HG03457 (cell line): ENCODE measurements around the gene TRPM7.
A peak's percentile ranks its signal among the peaks of the same experiment; 100 is the strongest.
"Not testable (repeated sequence)": the region's sequence is repeated elsewhere in the genome, so short reads cannot be mapped to it uniquely, and the experiment has no call there.

Source experiments
- ATAC-seq: cut with Tn5 transposase; IDR thresholded peaks from one replicate; pipeline ENCODE4 v1.9.1; 2021; ENCODE audit warnings: moderate number of reproducible peaks; ENCODE audit not compliant: unreplicated experiment

TRPM7 gene, protein sequence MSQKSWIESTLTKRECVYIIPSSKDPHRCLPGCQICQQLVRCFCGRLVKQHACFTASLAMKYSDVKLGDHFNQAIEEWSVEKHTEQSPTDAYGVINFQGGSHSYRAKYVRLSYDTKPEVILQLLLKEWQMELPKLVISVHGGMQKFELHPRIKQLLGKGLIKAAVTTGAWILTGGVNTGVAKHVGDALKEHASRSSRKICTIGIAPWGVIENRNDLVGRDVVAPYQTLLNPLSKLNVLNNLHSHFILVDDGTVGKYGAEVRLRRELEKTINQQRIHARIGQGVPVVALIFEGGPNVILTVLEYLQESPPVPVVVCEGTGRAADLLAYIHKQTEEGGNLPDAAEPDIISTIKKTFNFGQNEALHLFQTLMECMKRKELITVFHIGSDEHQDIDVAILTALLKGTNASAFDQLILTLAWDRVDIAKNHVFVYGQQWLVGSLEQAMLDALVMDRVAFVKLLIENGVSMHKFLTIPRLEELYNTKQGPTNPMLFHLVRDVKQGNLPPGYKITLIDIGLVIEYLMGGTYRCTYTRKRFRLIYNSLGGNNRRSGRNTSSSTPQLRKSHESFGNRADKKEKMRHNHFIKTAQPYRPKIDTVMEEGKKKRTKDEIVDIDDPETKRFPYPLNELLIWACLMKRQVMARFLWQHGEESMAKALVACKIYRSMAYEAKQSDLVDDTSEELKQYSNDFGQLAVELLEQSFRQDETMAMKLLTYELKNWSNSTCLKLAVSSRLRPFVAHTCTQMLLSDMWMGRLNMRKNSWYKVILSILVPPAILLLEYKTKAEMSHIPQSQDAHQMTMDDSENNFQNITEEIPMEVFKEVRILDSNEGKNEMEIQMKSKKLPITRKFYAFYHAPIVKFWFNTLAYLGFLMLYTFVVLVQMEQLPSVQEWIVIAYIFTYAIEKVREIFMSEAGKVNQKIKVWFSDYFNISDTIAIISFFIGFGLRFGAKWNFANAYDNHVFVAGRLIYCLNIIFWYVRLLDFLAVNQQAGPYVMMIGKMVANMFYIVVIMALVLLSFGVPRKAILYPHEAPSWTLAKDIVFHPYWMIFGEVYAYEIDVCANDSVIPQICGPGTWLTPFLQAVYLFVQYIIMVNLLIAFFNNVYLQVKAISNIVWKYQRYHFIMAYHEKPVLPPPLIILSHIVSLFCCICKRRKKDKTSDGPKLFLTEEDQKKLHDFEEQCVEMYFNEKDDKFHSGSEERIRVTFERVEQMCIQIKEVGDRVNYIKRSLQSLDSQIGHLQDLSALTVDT (N-terminal part only)

GRCh38 chr15:50686469-50687301, at the start of gene TRPM7:
TRPM7 (minus strand) TSS chr15:50686797; CDS start chr15:50686533, 264 bp downstream.
- peak; percentile 63 for ATAC-seq

DNA sequence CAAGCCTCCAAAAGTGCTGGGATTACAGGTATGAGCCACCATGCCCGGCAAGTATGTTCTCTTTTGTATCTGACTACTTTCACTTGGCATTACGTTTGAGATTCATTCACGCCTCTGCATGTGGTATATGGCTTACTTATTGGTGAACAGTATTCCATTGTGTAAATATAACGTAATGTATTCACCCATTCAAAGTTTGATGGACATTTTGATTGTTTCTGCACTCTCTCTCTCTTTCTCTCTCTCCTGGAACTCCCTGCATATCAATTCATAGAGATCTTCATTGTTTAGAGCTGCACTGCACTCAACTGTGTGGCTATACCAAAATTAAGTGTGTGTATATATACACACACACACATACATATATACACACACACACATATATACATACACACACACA, 48.6 kb upstream of the TRPM7 start:
- no peak for ATAC-seq

GRCh38 chr15:50726315-50726714, 39.7 kb upstream of the TRPM7 start:
- ATAC-seq: no peak

GRCh38 chr15:50718700-50719125, 32.1 kb upstream of the TRPM7 start:
- no peak for ATAC-seq

DNA sequence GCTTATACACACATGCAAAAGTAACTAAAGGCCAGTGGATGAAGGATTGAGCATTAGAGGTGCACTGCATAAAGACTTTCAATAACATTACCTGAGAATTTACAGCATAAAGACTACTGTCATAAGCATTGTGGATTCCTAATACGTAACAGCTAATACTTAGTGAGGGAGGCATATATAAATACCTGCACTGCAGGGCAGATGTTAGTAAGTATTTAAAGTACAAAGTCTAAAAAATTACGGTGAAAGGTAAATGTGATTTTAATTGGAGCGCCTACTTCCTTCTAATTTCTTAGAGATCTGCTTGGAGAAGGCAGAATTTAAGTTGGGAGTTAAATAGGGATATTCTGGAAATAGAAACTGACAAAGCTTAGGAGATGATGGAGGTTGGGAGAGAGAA, 25.4 kb upstream of the TRPM7 start:
- ATAC-seq: no peak

GRCh38 chr15:50710585-50710984, 24.0 kb upstream of the TRPM7 start:
- ATAC-seq: no peak

- ATAC-seq: no peak
Measured at GRCh38 chr15:50707878-50708427, 21.4 kb upstream of the TRPM7 start.

GRCh38 chr15:50702762-50703334, 16.3 kb upstream of the TRPM7 start:
- ATAC-seq: no peak

DNA sequence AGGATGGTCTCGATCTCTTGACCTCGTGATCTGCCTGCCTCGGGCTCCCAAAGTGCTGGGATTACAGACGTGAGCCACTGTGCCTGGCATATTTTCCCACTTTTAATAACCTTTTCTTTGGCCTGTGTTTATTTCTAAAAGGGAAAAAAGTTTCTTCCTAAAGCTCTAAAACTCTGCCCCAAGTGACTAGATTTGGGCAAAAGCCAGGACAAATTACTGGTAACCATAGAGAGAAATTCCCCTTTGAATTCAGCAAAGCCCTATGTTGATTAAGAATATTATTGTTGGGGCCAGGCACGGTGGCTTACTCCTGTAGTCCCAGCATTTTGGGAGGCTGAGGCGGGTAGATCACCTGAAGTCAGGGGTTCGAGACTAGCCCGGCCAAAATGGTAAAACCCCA, 11.5 kb upstream of the TRPM7 start:
- no peak for ATAC-seq

DNA sequence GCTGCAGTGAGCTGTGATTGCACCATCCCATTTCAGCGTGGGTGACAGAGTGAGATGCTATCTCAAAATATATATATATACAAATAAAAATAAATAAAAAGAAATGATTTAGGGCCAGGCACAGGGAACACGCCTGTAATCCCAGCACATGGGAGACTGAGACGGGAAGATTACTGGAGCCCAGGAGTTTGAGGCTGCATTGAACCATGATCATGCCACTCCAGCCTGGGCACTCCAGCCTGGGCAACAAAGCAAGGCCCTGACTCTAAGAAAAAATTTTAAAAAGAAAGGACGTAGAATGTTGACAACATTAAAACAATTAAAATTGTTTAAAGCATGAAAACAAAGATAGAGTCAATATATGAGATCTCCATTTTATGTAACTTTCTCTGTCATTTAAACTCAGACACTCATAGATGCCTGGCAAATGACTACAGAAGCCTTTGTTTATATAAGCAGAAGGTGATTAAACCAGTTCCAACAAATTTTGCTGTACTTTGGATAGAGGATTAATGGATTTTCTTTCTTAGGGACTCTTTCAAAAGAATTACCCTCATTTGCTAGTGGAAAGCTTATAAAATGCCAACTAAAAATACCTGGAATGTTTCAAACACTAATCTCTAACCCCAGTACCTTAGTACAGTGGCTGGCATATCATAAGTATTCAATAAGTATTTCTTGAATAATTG, 10.7 kb upstream of the TRPM7 start:
- no peak for ATAC-seq

GRCh38 chr15:50694634-50695165, 8.1 kb upstream of the TRPM7 start:
- not testable (repeated sequence) for ATAC-seq

- peak; percentile 2 for ATAC-seq
Measured at GRCh38 chr15:50687302-50687902, 805 bp upstream of the TRPM7 start.

DNA sequence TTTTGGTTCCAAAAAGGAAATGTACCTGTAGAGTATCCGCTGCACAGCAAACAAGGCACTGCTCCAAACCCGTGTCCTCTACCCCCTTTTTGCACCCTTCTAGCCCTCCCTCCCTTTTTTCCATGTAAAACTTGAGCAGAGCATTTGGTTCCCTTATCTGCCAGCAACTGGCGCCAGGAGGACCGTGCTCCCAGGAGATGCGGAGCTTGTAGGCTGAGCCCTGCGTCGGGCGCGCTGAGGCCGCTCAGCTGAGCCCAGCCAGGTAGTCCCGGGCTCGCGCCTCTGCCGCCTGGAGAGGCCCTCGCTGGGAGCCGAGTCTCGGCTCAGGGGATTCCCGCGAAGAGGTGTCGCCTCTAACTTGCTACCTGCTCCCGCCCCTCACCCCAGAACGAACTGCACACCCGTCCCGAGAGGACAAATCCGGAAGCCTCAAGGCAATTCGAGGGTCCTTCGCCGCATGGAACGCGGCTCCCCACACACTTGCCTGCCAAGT, 575 bp downstream of the TRPM7 start:
- peak; percentile 52 for ATAC-seq

DNA sequence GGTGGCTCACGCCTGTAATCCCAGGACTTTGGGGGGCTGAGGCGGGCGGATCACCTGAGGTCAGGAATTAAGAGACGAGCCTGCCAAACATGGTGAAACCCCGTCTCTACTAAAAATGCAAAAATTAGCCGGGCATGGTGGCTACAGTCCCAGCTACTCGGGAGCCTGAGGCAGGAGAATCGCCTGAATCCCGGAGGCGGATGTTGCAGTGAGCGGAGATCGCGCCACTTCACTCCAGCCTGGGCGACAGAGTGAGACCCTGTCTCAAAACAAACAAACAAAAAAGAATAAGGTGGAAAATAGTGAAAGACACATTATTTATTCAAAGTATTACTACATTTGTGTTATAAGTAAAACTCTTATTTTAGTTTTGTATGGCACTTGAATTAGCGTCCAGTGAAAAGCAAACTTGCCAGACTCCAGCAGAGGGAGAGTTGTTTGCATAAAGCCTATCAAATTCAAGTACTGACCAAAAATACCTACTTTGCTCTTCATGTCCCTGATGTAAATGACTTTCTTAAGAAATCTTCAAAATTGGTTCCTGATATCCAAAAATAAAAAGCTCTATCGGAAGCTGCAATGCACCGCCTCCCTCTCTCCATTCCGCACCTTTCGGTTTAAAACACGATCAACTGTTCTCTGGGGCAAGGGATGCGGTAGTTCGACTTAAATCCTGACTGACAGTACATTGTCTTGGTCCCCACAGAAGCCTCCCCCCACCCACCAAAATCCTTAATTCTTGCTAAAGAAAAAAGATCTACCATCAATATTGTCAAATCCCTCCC, 1.2 kb downstream of the TRPM7 start:
- ATAC-seq: no peak

- ATAC-seq: no peak
Measured at GRCh38 chr15:50681467-50681866, 5.1 kb downstream of the TRPM7 start.

- no peak for ATAC-seq
Measured at GRCh38 chr15:50676799-50677483, 9.7 kb downstream of the TRPM7 start.
